Vagina (tissue), 2 donors: Measurements from ENCODE around the gene KAZN.

Source experiments
- CTCF ChIP-seq, 3 experiments: fragments of 450-650 bp in 2 of 3; fragments of 200-600 bp in 1 of 3; sonication (generic) in 1 of 3; IDR thresholded peaks; one replicate each; pipeline ENCODE4 v1.5.1; 2017 to 2019; ENCODE audit warnings: antibody characterized with exemption in 3 of 3, mild to moderate bottlenecking in 2 of 3, moderate library complexity in 2 of 3
- POLR2A ChIP-seq, 2 donors: fragments of 450-650 bp; IDR thresholded peaks; one replicate each; pipeline ENCODE4 v1.6.1; 2017; ENCODE audit warnings: antibody characterized with exemption in 2 of 2, mild to moderate bottlenecking in 2 of 2, moderate library complexity in 2 of 2

- no peak for TF ChIP-seq CTCF (IDR thresholded peaks at IDR 0.05)
- TF ChIP-seq POLR2A (IDR thresholded peaks at IDR 0.05): no peak
These were observed 541.3 kb downstream of the KAZN start for GRCh38 chr1:15139654-15140350.
